Transverse colon (tissue), 4 donors: ENCODE measurements around the gene STOX2. TPM values are rescaled to one million over a fixed set of nuclear protein-coding genes. Genes with fewer than 3 reads are reported as not detected.

Source experiments
- DNase-seq: peaks from one replicate; pipeline ENCODE4 v3.0.0-alpha.2; 2019
- H3K27ac ChIP-seq, 4 donors: fragments of 200-600 bp; sonication (generic); 2 replicates each; pipeline ENCODE4 v1.5.1; 2016 to 2018; ENCODE audit warnings: inconsistent platforms in 4 of 4
- H3K27me3 ChIP-seq: fragments of 200-600 bp; sonication (generic); 2 replicates; pipeline ENCODE4 v1.5.1; 2017; ENCODE audit warnings: inconsistent platforms
- H3K36me3 ChIP-seq, 4 donors: fragments of 200-600 bp; sonication (generic); 2 replicates each; pipeline ENCODE4 v1.5.1; 2017 to 2019; ENCODE audit warnings: inconsistent platforms in 4 of 4
- H3K4me1 ChIP-seq, 4 donors: fragments of 200-600 bp; sonication (generic); 2 replicates each; pipeline ENCODE4 v1.5.1; 2017 to 2020; ENCODE audit warnings: inconsistent platforms in 4 of 4
- H3K4me3 ChIP-seq, 4 donors: fragments of 200-600 bp; sonication (generic); 1 replicate in 1 of 4; 2 replicates in 3 of 4; pipeline versions ENCODE4 v1.5.1 to v1.6.1; 2017 to 2019; ENCODE audit warnings: inconsistent platforms in 4 of 4
- H3K9me3 ChIP-seq, 2 donors: fragments of 200-600 bp; sonication (generic); 2 replicates each; pipeline ENCODE4 v1.5.1; 2017 to 2019; ENCODE audit warnings: inconsistent platforms in 2 of 2
- CTCF ChIP-seq, 5 experiments: fragments of 200-600 bp in 3 of 5; fragments of 450-650 bp in 2 of 5; sonication (generic) in 3 of 5; IDR thresholded peaks; 1 replicate in 2 of 5; 2 replicates in 3 of 5; pipeline ENCODE4 v1.5.1; 2016 to 2017; ENCODE audit warnings: antibody characterized with exemption in 5 of 5, inconsistent platforms in 3 of 5, mild to moderate bottlenecking in 2 of 5, moderate library complexity in 1 of 5
- EP300 ChIP-seq: sonication (generic); formaldehyde crosslinking; IDR thresholded peaks from one replicate; pipeline ENCODE4 v1.6.1; 2017; ENCODE audit warnings: antibody characterized with exemption, low read depth
- POLR2A ChIP-seq: fragments of 450-650 bp; IDR thresholded peaks from one replicate; pipeline ENCODE4 v1.6.1; 2016; ENCODE audit warnings: antibody characterized with exemption, mild to moderate bottlenecking, moderate library complexity
- POLR2AphosphoS5 ChIP-seq, 3 donors: sonication (generic); formaldehyde crosslinking; IDR thresholded peaks; one replicate each; pipeline ENCODE4 v1.6.1; 2016; ENCODE audit warnings: antibody characterized with exemption in 3 of 3
- WGBS, 2 donors: methylation state at CpG; one replicate each; pipeline ENCODE4 v1.1.5; 2018; ENCODE audit warnings: low coverage in 1 of 2; 5-methylcytosine and 5-hydroxymethylcytosine counted together
- in situ Hi-C, 4 donors: fragments of 200-750 bp; cut with MboI; loops; one replicate each; pipeline versions ENCODE4 v1.15.0 to v1.15.1; 2017; ENCODE audit warnings: low sequenced_read_pairs in 3 of 4, low pct_ligation_motif_present in 1 of 4, low pct_unique_long_range_greater_than_20kb in 1 of 4
- intact Hi-C: fragments of 100-400 bp; cut with DNase I; formaldehyde crosslinking; loops from one replicate; pipeline ENCODE4 v1.15.1; 2023; ENCODE audit warnings: low total_unique reads
- total RNA-seq, 4 donors: library from RNA; depleted of rRNA; stranded (reverse); fragments of >200 nt; gene quantifications; one replicate each; pipeline ENCODE4 v1.1.0, GENCODE V29; 2016

The STOX2 gene
- total RNA-seq, 4 donors from 2014 or later, result 0.37 to 90.8 (median 7.7) TPM

GRCh38 chr4:183969596-183969995, 64.5 kb downstream of the STOX2 start:
- TF ChIP-seq POLR2AphosphoS5 (IDR thresholded peaks at IDR 0.05), result no peak
- no peak for TF ChIP-seq POLR2A
- no peak for TF ChIP-seq CTCF (IDR thresholded peaks at IDR 0.05)
- peaks cover 2 to 6% of the 10 kb centered on the region in 2 donors for H3K9me3 ChIP-seq
- in situ Hi-C loops (no loop called here), intact Hi-C loops (no loop called here)
- H3K36me3 ChIP-seq, result no peaks in the 10 kb centered on the region
- H3K4me3 ChIP-seq, result no peak overlapping the region
- H3K4me1 ChIP-seq, result no peaks in the 10 kb centered on the region
- 86 to 92% methylated on average over 1 to 4 of the region's 4 CpGs for WGBS, 2 donors
- no peak overlapping the region for H3K27ac ChIP-seq
- no peaks in the 10 kb centered on the region for H3K27me3 ChIP-seq
- no peak for DNase-seq

DNA sequence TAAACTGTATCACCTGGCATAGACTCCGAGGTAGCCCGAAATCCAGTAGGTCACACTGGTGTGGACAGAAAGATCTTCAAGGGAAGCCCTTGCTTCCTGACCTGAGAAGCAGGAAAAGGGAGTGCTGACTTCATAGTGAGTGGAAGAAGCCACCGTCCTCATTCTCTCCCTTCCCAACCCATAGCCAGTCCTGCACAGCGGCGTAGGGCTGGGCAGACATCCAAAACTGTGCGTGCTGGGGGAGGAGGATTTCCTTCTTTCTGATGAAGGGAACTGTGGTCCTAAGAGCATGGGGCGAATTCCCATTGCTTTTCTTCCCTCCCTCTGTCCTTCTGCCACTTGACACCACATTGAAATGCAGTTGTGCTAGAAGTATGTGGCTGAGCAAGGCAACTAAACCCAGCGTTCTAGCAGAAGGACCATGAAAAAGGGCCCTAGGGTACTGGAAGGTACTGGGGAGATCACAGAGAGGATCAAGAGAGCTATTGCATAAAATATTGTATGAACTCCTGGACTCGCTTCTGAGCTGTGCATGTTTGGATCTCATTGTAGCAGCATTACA, 66.9 kb downstream of the STOX2 start:
- in situ Hi-C loops, result no loop called here
- WGBS, 2 donors, result 66 to 70% methylated on average over 2 to 9 of the region's 9 CpGs
- H3K27ac ChIP-seq, result no peak overlapping the region
- intact Hi-C loops, result no loop called here
- H3K9me3 ChIP-seq, result peaks cover 6 to 12% of the 10 kb centered on the region in 2 donors
- no peaks in the 10 kb centered on the region for H3K36me3 ChIP-seq
- no peaks in the 10 kb centered on the region for H3K4me1 ChIP-seq
- TF ChIP-seq EP300 (no peak), POLR2A (no peak), POLR2AphosphoS5 (IDR thresholded peaks at IDR 0.05) (no peak), CTCF (IDR thresholded peaks at IDR 0.05) (no peak)
- no peak overlapping the region for H3K4me3 ChIP-seq
- no peak for DNase-seq
- H3K27me3 ChIP-seq, result no peaks in the 10 kb centered on the region

- Histone ChIP-seq H3K27me3 (no peaks in the 10 kb centered on the region), H3K27ac (no peak overlapping the region), H3K9me3 (peaks cover 6 to 12% of the 10 kb centered on the region in 2 donors), H3K4me1 (no peaks in the 10 kb centered on the region), H3K36me3 (no peaks in the 10 kb centered on the region), H3K4me3 (no peak overlapping the region)
- DNase-seq, result no peak
- TF ChIP-seq POLR2A, result no peak
- TF ChIP-seq CTCF (IDR thresholded peaks at IDR 0.05), result no peak
- TF ChIP-seq POLR2AphosphoS5 (IDR thresholded peaks at IDR 0.05), result no peak
- TF ChIP-seq EP300, result no peak
- in situ Hi-C loops (no loop called here), intact Hi-C loops (no loop called here)
Observed at GRCh38 chr4:183977707-183978106, 72.6 kb downstream of the STOX2 start.

DNA sequence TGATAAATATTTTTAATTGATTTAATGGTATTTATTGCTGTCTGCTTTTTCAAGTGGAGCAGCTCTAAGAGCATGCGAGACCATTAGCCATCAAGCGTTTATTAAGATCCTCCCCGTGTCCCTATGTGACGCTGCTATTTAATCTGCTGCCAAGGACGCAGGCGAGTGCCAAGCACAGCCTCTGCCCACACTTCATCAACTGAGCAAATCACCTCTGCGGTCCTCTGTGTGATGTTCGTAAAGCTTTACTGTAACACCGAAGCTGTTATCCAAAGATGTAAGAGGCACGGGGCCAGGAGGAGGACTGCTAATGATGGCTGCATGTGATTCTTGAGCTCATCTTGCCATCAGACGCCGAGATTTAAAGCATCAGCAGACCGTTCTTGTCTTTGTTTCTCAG, 79.5 kb downstream of the STOX2 start:
- no peak overlapping the region for H3K27ac ChIP-seq
- no peaks in the 10 kb centered on the region for H3K27me3 ChIP-seq
- H3K4me1 ChIP-seq, result peaks cover 0 to 13% (median 8%) of the 10 kb centered on the region in 4 donors
- 94% methylated on average over 7 to 13 of the region's 13 CpGs for WGBS, 2 donors
- no peak overlapping the region for H3K4me3 ChIP-seq
- no peaks in the 10 kb centered on the region for H3K36me3 ChIP-seq
- H3K9me3 ChIP-seq, result no peaks in the 10 kb centered on the region
- in situ Hi-C loops, result no loop called here
- intact Hi-C loops, result loop anchor here (10.0 kb wide), 1 partner anchor 110 kb away; no protein-coding TSS in a partner anchor
- TF ChIP-seq POLR2A (no peak), CTCF (IDR thresholded peaks at IDR 0.05) (no peak), EP300 (no peak), POLR2AphosphoS5 (IDR thresholded peaks at IDR 0.05) (no peak)
- DNase-seq, result no peak
